Astrocyte (in vitro differentiated cells and primary cell): Measurements from ENCODE around the gene ELP2. TPM values are rescaled to one million over a fixed set of nuclear protein-coding genes. Genes with fewer than 3 reads are reported as not detected.

ENCODE experiments used
- DNase-seq: peaks from one replicate; pipeline ENCODE4 v3.0.0-alpha.2; 2010; ENCODE audit warnings: low read depth
- FAIRE-seq: peaks from 2 replicates; lab custom pipeline; 2011; peaks lifted over from hg19 to GRCh38; lab: Jason Lieb, UNC
- H2AFZ ChIP-seq: 2 replicates; pipeline ENCODE4 v1.6.0; 2012; ENCODE audit warnings: low read depth, low read length, inconsistent platforms
- H3K27ac ChIP-seq: 2 replicates; pipeline ENCODE4 v1.5.1; 2011; ENCODE audit warnings: low read depth, low read length, inconsistent platforms
- H3K27me3 ChIP-seq: 2 replicates; pipeline ENCODE4 v1.6.0; 2011; ENCODE audit warnings: low read length, inconsistent platforms; ENCODE audit not compliant: insufficient read depth
- H3K36me3 ChIP-seq: 2 replicates; pipeline ENCODE4 v1.5.1; 2011; ENCODE audit warnings: low read length, inconsistent platforms; ENCODE audit not compliant: insufficient read depth
- H3K4me1 ChIP-seq: 2 replicates; pipeline ENCODE4 v1.5.1; 2011; ENCODE audit warnings: low read length, inconsistent platforms; ENCODE audit not compliant: insufficient read depth
- H3K4me2 ChIP-seq: 2 replicates; pipeline ENCODE4 v1.6.0; 2012; ENCODE audit warnings: low read length, inconsistent platforms
- H3K4me3 ChIP-seq: 2 replicates; pipeline ENCODE4 v1.5.1; 2011; ENCODE audit warnings: low read depth, mild to moderate bottlenecking, low read length, inconsistent platforms; ENCODE audit not compliant: insufficient read depth
- H3K79me2 ChIP-seq: 2 replicates; pipeline ENCODE4 v1.6.0; 2012; ENCODE audit warnings: mild to moderate bottlenecking, low read length, inconsistent platforms; ENCODE audit not compliant: insufficient read depth
- H3K9ac ChIP-seq: 2 replicates; pipeline ENCODE4 v1.6.0; 2012; ENCODE audit warnings: mild to moderate bottlenecking, low read length, inconsistent platforms
- H3K9me3 ChIP-seq: 2 replicates; pipeline ENCODE4 v1.5.1; 2012; ENCODE audit warnings: low read depth, mild to moderate bottlenecking, low read length, inconsistent platforms; ENCODE audit not compliant: insufficient read depth
- H4K20me1 ChIP-seq: 2 replicates; pipeline ENCODE4 v1.6.0; 2012; ENCODE audit warnings: low read length, inconsistent platforms; ENCODE audit not compliant: insufficient read depth
- H3K27ac Mint-ChIP-seq: one replicate; pipeline ENCODE4 v1.8.0; 2021; ENCODE audit warnings: mild to moderate bottlenecking, mixed read lengths; ENCODE audit not compliant: unreplicated experiment
- H3K27me3 Mint-ChIP-seq: one replicate; pipeline ENCODE4 v1.8.0; 2021; ENCODE audit warnings: low read depth, mixed read lengths; ENCODE audit not compliant: unreplicated experiment
- H3K36me3 Mint-ChIP-seq: one replicate; pipeline ENCODE4 v1.8.0; 2021; ENCODE audit warnings: low read depth, mixed read lengths; ENCODE audit not compliant: unreplicated experiment
- H3K4me1 Mint-ChIP-seq: one replicate; pipeline ENCODE4 v1.8.0; 2021; ENCODE audit warnings: low read depth, mixed read lengths; ENCODE audit not compliant: unreplicated experiment
- H3K4me3 Mint-ChIP-seq: one replicate; pipeline ENCODE4 v1.8.0; 2021; ENCODE audit warnings: mild to moderate bottlenecking, moderate library complexity, mixed read lengths; ENCODE audit not compliant: unreplicated experiment
- H3K9me3 Mint-ChIP-seq: one replicate; pipeline ENCODE4 v1.8.0; 2021; ENCODE audit warnings: mild to moderate bottlenecking, mixed read lengths; ENCODE audit not compliant: unreplicated experiment
- EZH2 ChIP-seq: IDR thresholded peaks from 2 replicates; pipeline ENCODE4 v1.6.1; 2012; ENCODE audit warnings: mild to moderate bottlenecking, low read length, inconsistent platforms; ENCODE audit not compliant: insufficient read depth
- total RNA-seq: library from RNA; stranded (reverse); gene quantifications from 2 replicates; pipeline ENCODE4 v1.2.1, GENCODE V29; 2021
- TF ChIP-seq, protein P1 (sequence below): IDR thresholded peaks from 2 replicates; pipeline ENCODE4 v1.5.1; 2011; ENCODE audit warnings: low read depth, mild to moderate bottlenecking, inconsistent platforms, low read length, moderate library complexity; ENCODE audit not compliant: insufficient read depth

Gene ELP2
- total RNA-seq, 1 donor from 2014 or later, result 99.8 TPM

DNA sequence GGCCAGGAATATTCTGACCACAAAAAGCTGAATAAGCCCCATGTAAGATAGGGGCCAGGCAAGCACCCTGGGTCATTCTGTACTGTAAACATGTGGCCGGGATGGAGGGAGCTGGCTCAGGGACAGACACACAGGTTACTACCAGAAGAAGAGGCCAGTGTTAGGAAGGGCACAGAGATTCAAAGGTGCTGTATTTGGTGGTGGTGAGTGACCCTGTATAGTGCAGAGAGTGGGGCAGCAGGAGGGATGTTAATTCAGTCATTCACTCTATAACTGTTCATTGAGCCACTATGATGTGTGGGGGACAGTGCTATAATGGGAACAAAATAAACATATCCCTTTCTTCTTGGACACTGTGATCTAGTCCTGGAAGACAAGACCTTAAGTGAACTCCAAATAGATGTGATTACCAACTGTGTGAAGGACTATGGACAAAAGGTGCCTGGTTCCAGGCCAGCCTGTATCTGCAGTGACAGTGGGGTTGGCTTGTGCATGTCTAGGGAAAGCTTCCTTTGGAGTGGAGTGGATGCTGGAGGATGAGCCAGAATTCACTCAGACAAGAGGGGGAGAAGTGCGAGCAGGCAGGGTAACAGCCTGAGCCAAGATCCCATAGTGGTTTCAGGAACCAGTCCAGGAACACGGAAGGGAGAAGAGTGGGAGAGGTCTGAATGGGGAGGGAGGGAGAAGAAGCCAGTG, 65.9 kb downstream of the ELP2 start:
- Histone ChIP-seq H3K36me3 (no peaks in the 10 kb centered on the region), H3K9ac (no peak overlapping the region), H3K4me1 (no peaks in the 10 kb centered on the region), H2AFZ (no peak overlapping the region), H3K4me2 (no peak overlapping the region), H3K27ac (no peak overlapping the region), H3K4me3 (no peak overlapping the region), H4K20me1 (no peaks in the 10 kb centered on the region), H3K79me2 (no peaks in the 10 kb centered on the region), H3K9me3 (no peaks in the 10 kb centered on the region), H3K27me3 (no peaks in the 10 kb centered on the region)
- DNase-seq (no peak), FAIRE-seq (no peak)
- Mint-ChIP-seq H3K4me1 (no peaks in the 10 kb centered on the region), H3K27me3 (peaks cover 28% of the 10 kb centered on the region), H3K27ac (no peak overlapping the region), H3K9me3 (no peaks in the 10 kb centered on the region), H3K36me3 (peaks cover 3% of the 10 kb centered on the region), H3K4me3 (no peak overlapping the region)
- no peak for TF ChIP-seq EZH2
- TF ChIP-seq, protein P1, sequence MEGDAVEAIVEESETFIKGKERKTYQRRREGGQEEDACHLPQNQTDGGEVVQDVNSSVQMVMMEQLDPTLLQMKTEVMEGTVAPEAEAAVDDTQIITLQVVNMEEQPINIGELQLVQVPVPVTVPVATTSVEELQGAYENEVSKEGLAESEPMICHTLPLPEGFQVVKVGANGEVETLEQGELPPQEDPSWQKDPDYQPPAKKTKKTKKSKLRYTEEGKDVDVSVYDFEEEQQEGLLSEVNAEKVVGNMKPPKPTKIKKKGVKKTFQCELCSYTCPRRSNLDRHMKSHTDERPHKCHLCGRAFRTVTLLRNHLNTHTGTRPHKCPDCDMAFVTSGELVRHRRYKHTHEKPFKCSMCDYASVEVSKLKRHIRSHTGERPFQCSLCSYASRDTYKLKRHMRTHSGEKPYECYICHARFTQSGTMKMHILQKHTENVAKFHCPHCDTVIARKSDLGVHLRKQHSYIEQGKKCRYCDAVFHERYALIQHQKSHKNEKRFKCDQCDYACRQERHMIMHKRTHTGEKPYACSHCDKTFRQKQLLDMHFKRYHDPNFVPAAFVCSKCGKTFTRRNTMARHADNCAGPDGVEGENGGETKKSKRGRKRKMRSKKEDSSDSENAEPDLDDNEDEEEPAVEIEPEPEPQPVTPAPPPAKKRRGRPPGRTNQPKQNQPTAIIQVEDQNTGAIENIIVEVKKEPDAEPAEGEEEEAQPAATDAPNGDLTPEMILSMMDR, result no peak

DNA sequence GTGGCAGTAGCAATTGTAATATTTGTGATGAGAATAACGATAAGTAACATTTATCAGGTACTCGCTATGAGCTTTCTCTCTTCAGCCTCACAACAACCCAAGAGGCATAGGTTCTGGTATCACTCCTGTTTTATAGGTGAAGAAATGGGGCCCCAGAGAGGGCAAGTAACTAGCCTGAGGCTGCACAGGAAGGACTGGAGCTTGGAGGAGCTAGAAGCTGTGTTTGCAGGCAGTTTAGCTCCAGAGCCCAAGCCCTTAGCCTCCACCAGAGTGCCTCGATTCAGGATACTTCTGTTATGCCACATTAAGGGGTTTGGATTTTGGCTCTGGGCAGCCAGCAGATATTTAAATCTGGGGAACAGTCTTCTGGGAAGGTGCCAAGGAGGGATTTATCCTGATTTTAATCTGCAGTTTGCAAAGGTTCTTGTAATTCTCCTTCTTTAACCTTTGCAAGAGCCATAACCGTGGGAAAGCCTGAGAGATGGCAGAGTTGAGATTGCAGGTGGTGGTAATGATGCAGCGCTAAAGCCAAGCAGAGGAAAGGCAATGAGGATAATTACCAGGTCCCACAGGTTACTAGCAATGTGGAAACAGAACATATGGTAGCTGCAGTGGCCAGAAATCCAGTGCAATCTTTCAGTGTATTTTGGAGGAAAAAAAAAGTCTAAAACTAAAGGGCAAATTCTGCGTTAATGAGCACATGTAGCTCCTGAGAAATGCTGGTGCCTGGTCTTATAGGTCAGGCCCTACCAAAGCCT, 66.7 kb downstream of the ELP2 start:
- DNase-seq, result no peak
- TF ChIP-seq, protein P1, result no peak
- TF ChIP-seq EZH2, result no peak
- Mint-ChIP-seq H3K9me3 (no peaks in the 10 kb centered on the region), H3K36me3 (peaks cover 3% of the 10 kb centered on the region), H3K27ac (no peak overlapping the region), H3K4me3 (no peak overlapping the region), H3K27me3 (peaks cover 27% of the 10 kb centered on the region), H3K4me1 (no peaks in the 10 kb centered on the region)
- no peaks in the 10 kb centered on the region for H3K36me3 ChIP-seq
- H3K27ac ChIP-seq, result no peak overlapping the region
- H3K79me2 ChIP-seq, result no peaks in the 10 kb centered on the region
- H3K4me1 ChIP-seq, result no peaks in the 10 kb centered on the region
- H3K9ac ChIP-seq, result no peak overlapping the region
- no peaks in the 10 kb centered on the region for H4K20me1 ChIP-seq
- H2AFZ ChIP-seq, result no peak overlapping the region
- H3K27me3 ChIP-seq, result no peaks in the 10 kb centered on the region
- H3K4me3 ChIP-seq, result no peak overlapping the region
- no peak overlapping the region for H3K4me2 ChIP-seq
- no peaks in the 10 kb centered on the region for H3K9me3 ChIP-seq
- no peak for FAIRE-seq
